A549 (cell line): ENCODE measurements around the gene SYNGR4. TPM values are rescaled to one million over a fixed set of nuclear protein-coding genes. Genes with fewer than 3 reads are reported as not detected.

ENCODE experiments used
- ATAC-seq, 2 experiments: fragments of 200-7000 bp in 1 of 2; fragments of >200 bp in 1 of 2; cut with Nextera tagmentation in 1 of 2; cut with Tn5 transposase in 1 of 2; 3 replicates each; pipeline versions ENCODE4 v1.8.0 to v1.9.1; 2018 to 2020; ENCODE audit warnings: mild to moderate bottlenecking in 1 of 2, moderate library complexity in 1 of 2
- CTCF ChIA-PET: fragments of 300-600 bp; sonication (Branson Sonifier 250); formaldehyde crosslinking; extraction: SDS; loops from one replicate; lab custom pipeline; 2021; ENCODE audit warnings: antibody characterized with exemption, inconsistent platforms; lab: Yijun Ruan, JAX
- POLR2A ChIA-PET: fragments of 350-600 bp; formaldehyde crosslinking; extraction: SDS; loops from one replicate; lab custom pipeline; 2021; ENCODE audit warnings: antibody characterized with exemption, inconsistent platforms; lab: Yijun Ruan, JAX
- DNase-seq, 2 experiments: peaks; one replicate each; pipeline versions ENCODE4 v3.0.0 to v3.0.0-alpha.2; 2011 to 2016; ENCODE audit warnings: low read depth in 1 of 2, low spot score in 1 of 2
- FAIRE-seq: peaks from 2 replicates; lab custom pipeline; 2011; peaks lifted over from hg19 to GRCh38; lab: Jason Lieb, UNC
- H3K27ac ChIP-seq, 2 experiments: fragments of >200 bp; sonication (Bioruptor Twin); formaldehyde crosslinking; 3 replicates each; pipeline ENCODE4 v1.5.1; 2016 to 2017
- H3K4me1 ChIP-seq: fragments of >200 bp; sonication (Bioruptor Twin); formaldehyde crosslinking; 3 replicates; pipeline ENCODE4 v1.6.1; 2016
- H3K4me2 ChIP-seq: fragments of >200 bp; sonication (Bioruptor Twin); formaldehyde crosslinking; 3 replicates; pipeline ENCODE4 v1.6.1; 2016
- H3K4me3 ChIP-seq: fragments of >200 bp; sonication (Bioruptor Twin); formaldehyde crosslinking; 3 replicates; pipeline ENCODE4 v1.5.1; 2016
- H3K9me3 ChIP-seq: fragments of >200 bp; sonication (Bioruptor Twin); formaldehyde crosslinking; 3 replicates; pipeline ENCODE4 v1.6.1; 2016
- BHLHE40 ChIP-seq: IDR thresholded peaks from 2 replicates; pipeline ENCODE4 v1.6.1; 2012; ENCODE audit warnings: low read depth, low read length, inconsistent platforms
- CBX8 ChIP-seq: fragments of 200-600 bp; sonication (generic); IDR thresholded peaks from 2 replicates; pipeline ENCODE4 v1.6.1; 2016
- CHD2 ChIP-seq: fragments of 150-350 bp; IDR thresholded peaks from 2 replicates; pipeline ENCODE4 v1.6.1; 2014; ENCODE audit warnings: low read length; ENCODE audit not compliant: partially characterized antibody
- EP300 ChIP-seq, 2 experiments: fragments of >200 bp; sonication (Bioruptor Twin); formaldehyde crosslinking; IDR thresholded peaks; 2 replicates in 1 of 2; 3 replicates in 1 of 2; pipeline ENCODE4 v1.6.1; 2016 to 2017
- FOSL2 ChIP-seq, 2 experiments: fragments of 450-650 bp in 1 of 2; fragments of >200 bp in 1 of 2; sonication (Bioruptor Twin) in 1 of 2; formaldehyde crosslinking; IDR thresholded peaks; 2 replicates each; pipeline versions ENCODE4 v1.5.0 to v1.6.1; 2016 to 2020; ENCODE audit warnings: mild to moderate bottlenecking in 1 of 2, moderate library complexity in 1 of 2
- GATA3 ChIP-seq: IDR thresholded peaks from 2 replicates; pipeline ENCODE4 v1.6.1; 2012; ENCODE audit warnings: borderline replicate concordance
- HOXA7 ChIP-seq: fragments of 250-450 bp; sonication (Bioruptor Pico); IDR thresholded peaks from 2 replicates; pipeline ENCODE4 v1.5.0; 2020; ENCODE audit warnings: mild to moderate bottlenecking, moderate library complexity
- HOXB5 ChIP-seq: fragments of 250-450 bp; sonication (Bioruptor Pico); IDR thresholded peaks from 2 replicates; pipeline ENCODE4 v1.5.0; 2020; ENCODE audit warnings: mild to moderate bottlenecking, moderate library complexity
- JUN ChIP-seq, 2 experiments: fragments of >200 bp; sonication (Bioruptor Twin); formaldehyde crosslinking; IDR thresholded peaks; 2 replicates in 1 of 2; 3 replicates in 1 of 2; pipeline ENCODE4 v1.6.1; 2016 to 2017
- JUNB ChIP-seq: fragments of >200 bp; sonication (Bioruptor Twin); formaldehyde crosslinking; IDR thresholded peaks from 2 replicates; pipeline ENCODE4 v1.6.1; 2016
- KDM1A ChIP-seq: fragments of 200-600 bp; sonication (generic); IDR thresholded peaks from 2 replicates; pipeline ENCODE4 v1.6.1; 2016; ENCODE audit warnings: low read depth, mild to moderate bottlenecking
- MAFK ChIP-seq: fragments of 450-650 bp; IDR thresholded peaks from 2 replicates; pipeline ENCODE4 v1.6.1; 2014; ENCODE audit not compliant: partially characterized antibody
- MAZ ChIP-seq: fragments of 150-350 bp; IDR thresholded peaks from 2 replicates; pipeline ENCODE4 v1.6.1; 2014; ENCODE audit warnings: antibody characterized with exemption, low read depth, low read length, borderline replicate concordance
- NFE2L2 ChIP-seq: fragments of 150-350 bp; conservative IDR thresholded peaks from 2 replicates; pipeline ENCODE4 v1.6.1; 2014; ENCODE audit warnings: low read length
- PHF8 ChIP-seq: fragments of 200-600 bp; sonication (generic); IDR thresholded peaks from 2 replicates; pipeline ENCODE4 v1.6.1; 2016; ENCODE audit warnings: low read depth, mild to moderate bottlenecking, antibody characterized with exemption, moderate library complexity, borderline replicate concordance
- POLR2A ChIP-seq: IDR thresholded peaks from 2 replicates; pipeline ENCODE4 v1.6.1; 2012; ENCODE audit warnings: mild to moderate bottlenecking, low read length
- RAD21 ChIP-seq, 2 experiments: fragments of >200 bp in 1 of 2; sonication (Bioruptor Twin) in 1 of 2; formaldehyde crosslinking in 1 of 2; IDR thresholded peaks in 1 of 2; conservative IDR thresholded peaks in 1 of 2; 2 replicates in 1 of 2; 3 replicates in 1 of 2; pipeline ENCODE4 v1.6.1; 2012 to 2018; ENCODE audit warnings: inconsistent platforms in 1 of 2
- RCOR1 ChIP-seq: fragments of 150-350 bp; IDR thresholded peaks from 2 replicates; pipeline ENCODE4 v1.6.1; 2014; ENCODE audit warnings: antibody characterized with exemption, low read length, low read depth
- RNF2 ChIP-seq: fragments of 200-600 bp; sonication (generic); IDR thresholded peaks from 2 replicates; pipeline ENCODE4 v1.6.1; 2016; ENCODE audit warnings: low read depth, mild to moderate bottlenecking, antibody characterized with exemption, moderate library complexity, borderline replicate concordance
- SMC3 ChIP-seq: fragments of >200 bp; sonication (Bioruptor Twin); formaldehyde crosslinking; IDR thresholded peaks from 3 replicates; pipeline ENCODE4 v1.6.1; 2018; ENCODE audit warnings: inconsistent platforms
- SREBF2 ChIP-seq: fragments of 450-650 bp; IDR thresholded peaks from 2 replicates; pipeline ENCODE4 v1.6.1; 2014; ENCODE audit warnings: mild to moderate bottlenecking, moderate library complexity
- TP53 ChIP-seq: fragments of 250-450 bp; sonication (Bioruptor Pico); IDR thresholded peaks from 2 replicates; pipeline ENCODE4 v1.5.0; 2021; ENCODE audit warnings: mild to moderate bottlenecking, moderate library complexity
- ZFP36 ChIP-seq: fragments of 450-650 bp; IDR thresholded peaks from 2 replicates; pipeline ENCODE4 v1.6.1; 2014; ENCODE audit warnings: borderline replicate concordance; ENCODE audit not compliant: partially characterized antibody
- ZNF302 ChIP-seq: fragments of 250-450 bp; sonication (Bioruptor Pico); IDR thresholded peaks from 2 replicates; pipeline ENCODE4 v1.9.0; 2021; ENCODE audit warnings: inconsistent platforms, mild to moderate bottlenecking, moderate library complexity
- WGBS: methylation state at CpG from one replicate; pipeline ENCODE4 v1.1.6; 2017; ENCODE audit errors: missing lambda C conversion rate; 5-methylcytosine and 5-hydroxymethylcytosine counted together
- polyA plus RNA-seq, 4 experiments: library from polyadenylated mRNA; depleted of rRNA in 3 of 4; stranded (reverse); fragments of >200 nt; fragmentation: RNase III in 1 of 4; extraction: RNeasy Plus Mini Kit Qiagen cat#74134 plus additional on column Dnase treatment in 1 of 4; gene quantifications; 2 replicates in 3 of 4; 3 replicates in 1 of 4; pipeline ENCODE4 v1.2.3, GENCODE V29; 2011 to 2017
- TF ChIP-seq, protein P1 (sequence below): IDR thresholded peaks from 2 replicates; pipeline ENCODE4 v1.6.1; 2012
- TF ChIP-seq, protein P2 (sequence below): fragments of >200 bp; sonication (Bioruptor Twin); formaldehyde crosslinking; IDR thresholded peaks from 2 replicates; pipeline ENCODE4 v1.6.1; 2016
- TF ChIP-seq, protein P3 (sequence below): fragments of 200-600 bp; sonication (generic); IDR thresholded peaks from 2 replicates; pipeline ENCODE4 v1.6.1; 2016; ENCODE audit warnings: antibody characterized with exemption, mild to moderate bottlenecking, moderate library complexity

SYNGR4 gene
- polyA plus RNA-seq, 2 of the 4 experiments (the other 2 are of a cell fraction) = 2.3 to 4.4 TPM

- 90% methylated on average over 31 of the region's 31 CpGs for WGBS
- DNase-seq = peak in 1 of 2 experiments; percentile 59
- TF ChIP-seq CBX8 = no peak
- TF ChIP-seq MAZ = 0 out of 2 replicates have a peak, but pooled peaks have one; percentile 76
- H3K9me3 ChIP-seq = no peaks in the 10 kb centered on the region
- H3K4me1 ChIP-seq = peaks cover 2% of the 10 kb centered on the region; the same call in 2 of the 3 replicates
- ChIA-PET CTCF (interaction anchor here (0.6 to 1.5 kb wide), 4 partner anchors 28 to 148 kb away, joined by 3 to 4 read pairs (median 4); partner anchors contain the start of gene KDELR1), POLR2A (no interaction called here)
- no peak overlapping the region for H3K4me3 ChIP-seq
- no peak for FAIRE-seq
- 0 out of 6 replicates have a peak overlapping the region, but pooled peaks of 1 of the 2 experiments have one; percentile 7 for H3K27ac ChIP-seq
- no peak overlapping the region for H3K4me2 ChIP-seq
- ATAC-seq = peak; percentile 25 to 71; a peak in 4 of 6 replicates
These were observed 55.2 kb downstream of the SYNGR4 start for GRCh38 chr19:48419158-48419920.

DNA sequence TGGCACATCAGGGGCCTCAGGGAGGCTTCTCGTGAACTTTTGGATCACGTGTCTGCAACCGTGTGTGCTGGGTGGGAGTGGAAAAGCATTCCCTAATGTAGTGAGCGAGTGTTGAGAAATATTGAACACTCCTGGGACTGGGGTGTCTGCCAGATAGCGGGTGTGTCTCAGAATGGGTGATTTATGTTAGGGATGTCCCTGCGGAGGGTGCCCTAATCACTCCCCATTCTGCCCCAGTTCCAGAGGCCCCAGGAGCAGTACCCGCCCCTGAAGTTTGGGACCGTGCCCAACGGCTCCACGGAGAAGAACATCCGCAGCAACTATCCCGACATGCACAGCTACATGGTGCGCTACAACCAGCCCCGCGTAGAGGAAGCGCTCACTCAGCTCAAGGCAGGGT is 57.4 kb downstream of the SYNGR4 start:
- no peak overlapping the region for H3K4me3 ChIP-seq
- POLR2A ChIA-PET = interaction anchor here (0.6 kb wide), 1 partner anchor 101 kb away, joined by 3 read pairs; no protein-coding TSS in a partner anchor
- H3K4me2 ChIP-seq = no peak overlapping the region
- no peaks in the 10 kb centered on the region for H3K9me3 ChIP-seq
- no peak for DNase-seq
- CTCF ChIA-PET = interaction anchor here (0.6 to 1.4 kb wide), 4 partner anchors 16 to 187 kb away, joined by 3 to 4 read pairs (median 4); no protein-coding TSS in a partner anchor
- 81% methylated on average over 16 of the region's 16 CpGs for WGBS
- H3K27ac ChIP-seq = no peak overlapping the region
- FAIRE-seq = no peak
- no peak for TF ChIP-seq SMC3
- no peak for TF ChIP-seq HOXA7 (CRISPR knock-in tag)
- TF ChIP-seq RCOR1 = no peak
- TF ChIP-seq RNF2 = no peak
- no peak for TF ChIP-seq GATA3
- TF ChIP-seq NFE2L2 = no peak
- ATAC-seq = no peak
- H3K4me1 ChIP-seq = peaks cover 20% of the 10 kb centered on the region

GRCh38 chr19:48424694-48425219 is 60.6 kb downstream of the SYNGR4 start:
- no peaks in the 10 kb centered on the region for H3K9me3 ChIP-seq
- H3K4me3 ChIP-seq = no peak overlapping the region
- 0 out of 3 replicates have a peak, but pooled peaks have one; percentile 8 for TF ChIP-seq SMC3
- TF ChIP-seq POLR2A = peak; percentile 20; the same call in 1 of the 2 replicates
- TF ChIP-seq MAFK = peak; percentile 84
- TF ChIP-seq BHLHE40 = no peak
- no peak for TF ChIP-seq TP53 (CRISPR knock-in tag)
- peak; percentile 37 for TF ChIP-seq JUNB
- no peak for TF ChIP-seq PHF8
- TF ChIP-seq EP300 (IDR thresholded peaks at IDR 0.05) = peak in 1 of 2 experiments; percentile 34; a peak in 1 of 5 replicates
- peak; percentile 41 for TF ChIP-seq ZFP36
- TF ChIP-seq JUN (IDR thresholded peaks at IDR 0.05) = peak; percentile 45 to 70; a peak in 2 of 5 replicates
- TF ChIP-seq, protein P1, sequence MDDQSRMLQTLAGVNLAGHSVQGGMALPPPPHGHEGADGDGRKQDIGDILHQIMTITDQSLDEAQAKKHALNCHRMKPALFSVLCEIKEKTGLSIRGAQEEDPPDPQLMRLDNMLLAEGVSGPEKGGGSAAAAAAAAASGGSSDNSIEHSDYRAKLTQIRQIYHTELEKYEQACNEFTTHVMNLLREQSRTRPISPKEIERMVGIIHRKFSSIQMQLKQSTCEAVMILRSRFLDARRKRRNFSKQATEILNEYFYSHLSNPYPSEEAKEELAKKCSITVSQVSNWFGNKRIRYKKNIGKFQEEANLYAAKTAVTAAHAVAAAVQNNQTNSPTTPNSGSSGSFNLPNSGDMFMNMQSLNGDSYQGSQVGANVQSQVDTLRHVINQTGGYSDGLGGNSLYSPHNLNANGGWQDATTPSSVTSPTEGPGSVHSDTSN = no peak
- 0 out of 5 replicates have a peak, but pooled peaks have one; percentile 8 to 10 for TF ChIP-seq RAD21 (conservative IDR thresholded peaks at IDR 0.05 in 1 of 2, IDR thresholded peaks at IDR 0.05 in 1 of 2)
- TF ChIP-seq, protein P2, sequence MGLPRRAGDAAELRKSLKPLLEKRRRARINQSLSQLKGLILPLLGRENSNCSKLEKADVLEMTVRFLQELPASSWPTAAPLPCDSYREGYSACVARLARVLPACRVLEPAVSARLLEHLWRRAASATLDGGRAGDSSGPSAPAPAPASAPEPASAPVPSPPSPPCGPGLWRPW = no peak
- no peak for TF ChIP-seq MAZ
- peak; percentile 89 for TF ChIP-seq FOSL2 (IDR thresholded peaks at IDR 0.05)
- TF ChIP-seq FOSL2 (CRISPR knock-in tag; IDR thresholded peaks at IDR 0.05) = peak; percentile 95
- no peak for TF ChIP-seq HOXB5 (CRISPR knock-in tag)
- no peak for TF ChIP-seq ZNF302 (CRISPR knock-in tag)
- TF ChIP-seq, protein P3, sequence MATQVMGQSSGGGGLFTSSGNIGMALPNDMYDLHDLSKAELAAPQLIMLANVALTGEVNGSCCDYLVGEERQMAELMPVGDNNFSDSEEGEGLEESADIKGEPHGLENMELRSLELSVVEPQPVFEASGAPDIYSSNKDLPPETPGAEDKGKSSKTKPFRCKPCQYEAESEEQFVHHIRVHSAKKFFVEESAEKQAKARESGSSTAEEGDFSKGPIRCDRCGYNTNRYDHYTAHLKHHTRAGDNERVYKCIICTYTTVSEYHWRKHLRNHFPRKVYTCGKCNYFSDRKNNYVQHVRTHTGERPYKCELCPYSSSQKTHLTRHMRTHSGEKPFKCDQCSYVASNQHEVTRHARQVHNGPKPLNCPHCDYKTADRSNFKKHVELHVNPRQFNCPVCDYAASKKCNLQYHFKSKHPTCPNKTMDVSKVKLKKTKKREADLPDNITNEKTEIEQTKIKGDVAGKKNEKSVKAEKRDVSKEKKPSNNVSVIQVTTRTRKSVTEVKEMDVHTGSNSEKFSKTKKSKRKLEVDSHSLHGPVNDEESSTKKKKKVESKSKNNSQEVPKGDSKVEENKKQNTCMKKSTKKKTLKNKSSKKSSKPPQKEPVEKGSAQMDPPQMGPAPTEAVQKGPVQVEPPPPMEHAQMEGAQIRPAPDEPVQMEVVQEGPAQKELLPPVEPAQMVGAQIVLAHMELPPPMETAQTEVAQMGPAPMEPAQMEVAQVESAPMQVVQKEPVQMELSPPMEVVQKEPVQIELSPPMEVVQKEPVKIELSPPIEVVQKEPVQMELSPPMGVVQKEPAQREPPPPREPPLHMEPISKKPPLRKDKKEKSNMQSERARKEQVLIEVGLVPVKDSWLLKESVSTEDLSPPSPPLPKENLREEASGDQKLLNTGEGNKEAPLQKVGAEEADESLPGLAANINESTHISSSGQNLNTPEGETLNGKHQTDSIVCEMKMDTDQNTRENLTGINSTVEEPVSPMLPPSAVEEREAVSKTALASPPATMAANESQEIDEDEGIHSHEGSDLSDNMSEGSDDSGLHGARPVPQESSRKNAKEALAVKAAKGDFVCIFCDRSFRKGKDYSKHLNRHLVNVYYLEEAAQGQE = no peak
- TF ChIP-seq CHD2 = peak; percentile 31
- TF ChIP-seq KDM1A = no peak
- no peak for TF ChIP-seq SREBF2
- TF ChIP-seq NFE2L2 = peak; percentile 78
- CTCF ChIA-PET = interaction anchor here (0.6 kb wide), 1 partner anchor 184 kb away, joined by 3 read pairs; no protein-coding TSS in a partner anchor
- peaks cover 20% of the 10 kb centered on the region for H3K4me1 ChIP-seq
- peak overlapping the region; percentile 75 to 88 for H3K27ac ChIP-seq
- DNase-seq (peak; percentile 87 to 92), ATAC-seq (peak; percentile 90 to 93), FAIRE-seq (peak; percentile 51)
- POLR2A ChIA-PET = interaction anchor here (0.7 kb wide), 1 partner anchor 62 kb away, joined by 9 read pairs; no protein-coding TSS in a partner anchor
- WGBS = 4% methylated on average over 8 of the region's 8 CpGs
- peak overlapping the region; percentile 65 for H3K4me2 ChIP-seq
